Germinal center (tissue), 1 donor: ENCODE measurements around the gene NDUFAF2.
"Not testable (repeated sequence)": the region's sequence is repeated elsewhere in the genome, so short reads cannot be mapped to it uniquely, and the experiment has no call there.

Experiments
- DNase-seq: peaks from one replicate; pipeline ENCODE4 v3.0.0; 2012; ENCODE audit warnings: mixed read lengths, low spot score

Gene NDUFAF2

GRCh38 chr5:60944904-60945812 is at the start of gene NDUFAF2, which contains the start of gene ERCC8:
Gene NDUFAF2, plus strand, starts transcription at chr5:60945205. Its CDS starts 51 bp downstream, at chr5:60945256.
Gene ERCC8, minus strand, starts transcription at chr5:60945070. Its CDS starts 62 bp downstream, at chr5:60945008.
- DNase-seq = peak; percentile 96

GRCh38 chr5:60896991-60897390 is 48.0 kb upstream of the NDUFAF2 start:
- no peak for DNase-seq

GRCh38 chr5:60903356-60903755 is 41.6 kb upstream of the NDUFAF2 start:
- DNase-seq = no peak

GRCh38 chr5:60916646-60917045 is 28.4 kb upstream of the NDUFAF2 start:
- DNase-seq = no peak

- no peak for DNase-seq
Measured at GRCh38 chr5:60918466-60918865, 26.5 kb upstream of the NDUFAF2 start.

- no peak for DNase-seq
Measured at GRCh38 chr5:60927450-60927849, 17.6 kb upstream of the NDUFAF2 start.

GRCh38 chr5:60929024-60929423 is 16.0 kb upstream of the NDUFAF2 start:
- no peak for DNase-seq

- no peak for DNase-seq
Measured at GRCh38 chr5:60943624-60944023, 1.4 kb upstream of the NDUFAF2 start.

- peak; percentile 8 for DNase-seq
Measured at GRCh38 chr5:60945813-60946187, 795 bp downstream of the NDUFAF2 start.

GRCh38 chr5:60948738-60949137 is 3.7 kb downstream of the NDUFAF2 start:
- DNase-seq = no peak

GRCh38 chr5:60955239-60955638 is 10.2 kb downstream of the NDUFAF2 start:
- DNase-seq = no peak

- no peak for DNase-seq
Measured at GRCh38 chr5:60958088-60958487, 13.1 kb downstream of the NDUFAF2 start.

- DNase-seq = no peak
Measured at GRCh38 chr5:60958712-60959111, 13.7 kb downstream of the NDUFAF2 start.

- peak; percentile 8 for DNase-seq
Measured at GRCh38 chr5:60959156-60959555, 14.2 kb downstream of the NDUFAF2 start.

GRCh38 chr5:60960591-60960990 is 15.6 kb downstream of the NDUFAF2 start:
- peak; percentile 15 for DNase-seq

GRCh38 chr5:60961685-60962084 is 16.7 kb downstream of the NDUFAF2 start:
- DNase-seq = no peak

GRCh38 chr5:60972231-60972630 is 27.2 kb downstream of the NDUFAF2 start:
- no peak for DNase-seq

GRCh38 chr5:60977956-60978737 is 33.1 kb downstream of the NDUFAF2 start:
- no peak for DNase-seq

GRCh38 chr5:60978968-60979367 is 34.0 kb downstream of the NDUFAF2 start:
- no peak for DNase-seq

GRCh38 chr5:60980511-60980910 is 35.5 kb downstream of the NDUFAF2 start:
- DNase-seq = no peak

GRCh38 chr5:60982127-60982526 is 37.1 kb downstream of the NDUFAF2 start:
- DNase-seq = not testable (repeated sequence)

GRCh38 chr5:60989790-60990189 is 44.8 kb downstream of the NDUFAF2 start:
- no peak for DNase-seq

- DNase-seq = no peak
Measured at GRCh38 chr5:60992871-60993270, 47.9 kb downstream of the NDUFAF2 start.
